Liver (tissue), 9 donors: Measurements from ENCODE around the gene SMPD3. TPM values are rescaled to one million over a fixed set of nuclear protein-coding genes. Genes with fewer than 3 reads are reported as not detected.

Experiments
- DNase-seq: peaks from one replicate; pipeline ENCODE4 v3.0.0-alpha.2; 2017; ENCODE audit warnings: low spot score
- H3K27ac ChIP-seq, 2 donors: one replicate each; pipeline ENCODE4 v1.7.0; 2013; ENCODE audit warnings: inconsistent platforms in 2 of 2, low read length in 2 of 2, control low read depth in 1 of 2, low read depth in 1 of 2, mild to moderate bottlenecking in 1 of 2
- H3K27me3 ChIP-seq, 4 donors: one replicate each; pipeline versions ENCODE4 v1.6.1 to v1.7.0; 2013; ENCODE audit warnings: low read length in 3 of 4, inconsistent platforms in 1 of 4, mild to moderate bottlenecking in 1 of 4, moderate library complexity in 1 of 4; ENCODE audit not compliant: control insufficient read depth in 4 of 4, insufficient read depth in 4 of 4
- H3K36me3 ChIP-seq, 4 donors: one replicate each; pipeline versions ENCODE4 v1.6.1 to v1.7.0; 2013; ENCODE audit warnings: low read length in 3 of 4, mild to moderate bottlenecking in 3 of 4, low read depth in 1 of 4, moderate library complexity in 1 of 4; ENCODE audit not compliant: control insufficient read depth in 4 of 4, insufficient read depth in 3 of 4
- H3K4me1 ChIP-seq, 4 donors: one replicate each; pipeline versions ENCODE4 v1.6.1 to v1.7.0; 2013; ENCODE audit warnings: low read length in 3 of 4, mild to moderate bottlenecking in 3 of 4, moderate library complexity in 1 of 4; ENCODE audit not compliant: control insufficient read depth in 4 of 4, insufficient read depth in 4 of 4
- H3K4me3 ChIP-seq, 3 donors: one replicate each; pipeline versions ENCODE4 v1.6.1 to v1.7.0; 2013; ENCODE audit warnings: low read length in 3 of 3, control low read depth in 1 of 3, low read depth in 1 of 3, mild to moderate bottlenecking in 1 of 3
- H3K9ac ChIP-seq, 2 donors: one replicate each; pipeline ENCODE4 v1.7.0; 2013; ENCODE audit warnings: low read length in 2 of 2, mild to moderate bottlenecking in 2 of 2, moderate library complexity in 2 of 2, control low read depth in 1 of 2, low read depth in 1 of 2
- H3K9me3 ChIP-seq, 4 donors: one replicate each; pipeline versions ENCODE4 v1.6.1 to v1.7.0; 2013; ENCODE audit warnings: low read length in 3 of 4; ENCODE audit not compliant: control insufficient read depth in 4 of 4
- EGR1 ChIP-seq, 2 donors: IDR thresholded peaks; 2 replicates each; pipeline ENCODE4 v1.6.1; 2016 to 2018; ENCODE audit warnings: antibody characterized with exemption in 2 of 2, low read depth in 2 of 2
- FOXA1 ChIP-seq: IDR thresholded peaks from 2 replicates; pipeline ENCODE4 v1.6.1; 2016; ENCODE audit warnings: antibody characterized with exemption
- FOXA2 ChIP-seq: IDR thresholded peaks from 2 replicates; pipeline ENCODE4 v1.6.1; 2016; ENCODE audit warnings: antibody characterized with exemption
- GABPA ChIP-seq, 2 donors: IDR thresholded peaks in 1 of 2; conservative IDR thresholded peaks in 1 of 2; 2 replicates each; pipeline ENCODE4 v1.6.1; 2016; ENCODE audit warnings: antibody characterized with exemption in 2 of 2, mild to moderate bottlenecking in 1 of 2, moderate library complexity in 1 of 2
- HNF4A ChIP-seq, 2 donors: conservative IDR thresholded peaks; 2 replicates each; pipeline ENCODE4 v1.6.1; 2016; ENCODE audit warnings: antibody characterized with exemption in 2 of 2, mild to moderate bottlenecking in 2 of 2
- JUND ChIP-seq, 2 donors: IDR thresholded peaks; 2 replicates each; pipeline ENCODE4 v1.6.1; 2016; ENCODE audit warnings: antibody characterized with exemption in 2 of 2
- NR2F2 ChIP-seq: IDR thresholded peaks from 2 replicates; pipeline ENCODE4 v1.6.1; 2016; ENCODE audit warnings: antibody characterized with exemption
- RAD21 ChIP-seq, 2 donors: IDR thresholded peaks; 2 replicates each; pipeline ENCODE4 v1.6.1; 2016; ENCODE audit warnings: antibody characterized with exemption in 2 of 2, mild to moderate bottlenecking in 2 of 2
- RXRA ChIP-seq, 2 donors: IDR thresholded peaks; 2 replicates each; pipeline ENCODE4 v1.6.1; 2017 to 2018; ENCODE audit warnings: antibody characterized with exemption in 2 of 2, mild to moderate bottlenecking in 1 of 2
- SP1 ChIP-seq: IDR thresholded peaks from 2 replicates; pipeline ENCODE4 v1.6.1; 2018; ENCODE audit warnings: antibody characterized with exemption, mild to moderate bottlenecking
- TAF1 ChIP-seq: conservative IDR thresholded peaks from 2 replicates; pipeline ENCODE4 v1.6.1; 2016; ENCODE audit warnings: antibody characterized with exemption, mild to moderate bottlenecking
- YY1 ChIP-seq: IDR thresholded peaks from 2 replicates; pipeline ENCODE4 v1.6.1; 2016; ENCODE audit warnings: antibody characterized with exemption, mild to moderate bottlenecking
- WGBS: extraction: QIAGEN DNeasy Blood & Tissue Kit; methylation state at CpG from one replicate; pipeline ENCODE4 v1.1.7; 2013; 5-methylcytosine and 5-hydroxymethylcytosine counted together
- polyA plus RNA-seq, 2 donors: library from polyadenylated mRNA; stranded (reverse) in 1 of 2; unstranded in 1 of 2; fragments of 200-250 nt in 1 of 2; fragments of >200 nt in 1 of 2; fragmentation: Nextera tagmentation in 1 of 2; extraction: Ambion mirVana in 1 of 2; gene quantifications; one replicate each; pipeline versions ENCODE4 v1.2.1 to v1.2.3, GENCODE V29; 2013 to 2015
- total RNA-seq, 2 donors: library from RNA; depleted of rRNA; stranded (reverse); fragments of >200 nt; gene quantifications; one replicate each; pipeline ENCODE4 v1.2.3, GENCODE V29; 2014
- TF ChIP-seq, protein P1 (sequence below): IDR thresholded peaks from 2 replicates; pipeline ENCODE4 v1.6.1; 2016; ENCODE audit warnings: antibody characterized with exemption
- TF ChIP-seq, protein P2 (sequence below): fragments of 150-350 bp; IDR thresholded peaks from 2 replicates; pipeline ENCODE4 v1.5.1; 2017; ENCODE audit warnings: improper control_type of control experiment, low read depth, low read length; ENCODE audit not compliant: missing input control
- TF ChIP-seq, protein P3 (sequence below): IDR thresholded peaks from 2 replicates; pipeline ENCODE4 v1.6.1; 2016; ENCODE audit warnings: antibody characterized with exemption
- TF ChIP-seq, protein P4 (sequence below): IDR thresholded peaks from 2 replicates; pipeline ENCODE4 v1.6.1; 2016; ENCODE audit warnings: antibody characterized with exemption
- TF ChIP-seq, protein P5 (sequence below): IDR thresholded peaks from 2 replicates; pipeline ENCODE4 v1.6.1; 2016; ENCODE audit warnings: antibody characterized with exemption, mild to moderate bottlenecking
- donor health status: healthy.
- donor health status: healthy.
- donor health status: healthy.
- donor health status: healthy.
- donor health status: healthy.

SMPD3 gene
- total and polyA plus RNA-seq, 4 donors = 0.33 to 10.6 (median 2.7) TPM

DNA sequence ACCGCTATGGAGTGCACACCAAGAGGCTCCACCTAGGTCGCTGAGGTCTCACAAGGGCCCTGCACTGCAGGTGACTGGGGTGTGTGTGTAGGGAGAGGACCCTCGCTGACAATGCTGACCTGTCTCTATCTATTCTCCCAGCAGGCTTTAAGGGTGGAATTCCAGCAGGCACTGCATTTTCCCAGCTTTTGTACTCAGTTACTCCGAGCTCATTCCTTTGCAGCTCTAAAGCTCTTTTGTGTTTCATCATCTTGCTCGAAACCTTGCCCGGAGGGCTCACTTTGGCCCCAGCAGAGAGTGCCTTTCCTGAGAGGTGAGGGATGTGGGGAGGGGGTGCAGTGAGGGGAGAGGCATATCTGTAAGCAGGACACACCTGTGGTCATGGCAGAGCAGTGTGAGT lies 39.3 kb downstream of the SMPD3 start:
- H3K9me3 ChIP-seq = no peaks in the 10 kb centered on the region
- H3K27ac ChIP-seq = peak overlapping the region in 1 of 2 donors; percentile 70
- no peaks in the 10 kb centered on the region for H3K27me3 ChIP-seq
- peaks cover 14 to 23% (median 18%) of the 10 kb centered on the region in 4 donors for H3K4me1 ChIP-seq
- H3K4me3 ChIP-seq = no peak overlapping the region
- no peaks in the 10 kb centered on the region for H3K36me3 ChIP-seq
- 75% methylated on average over 6 of the region's 6 CpGs for WGBS
- no peak for TF ChIP-seq YY1
- TF ChIP-seq GABPA (IDR thresholded peaks at IDR 0.05 in 1 of 2, conservative IDR thresholded peaks at IDR 0.05 in 1 of 2) = no peak
- TF ChIP-seq, protein P1, sequence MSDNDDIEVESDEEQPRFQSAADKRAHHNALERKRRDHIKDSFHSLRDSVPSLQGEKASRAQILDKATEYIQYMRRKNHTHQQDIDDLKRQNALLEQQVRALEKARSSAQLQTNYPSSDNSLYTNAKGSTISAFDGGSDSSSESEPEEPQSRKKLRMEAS = no peak
- no peak for TF ChIP-seq FOXA2
- TF ChIP-seq FOXA1 = no peak
- TF ChIP-seq, protein P2, sequence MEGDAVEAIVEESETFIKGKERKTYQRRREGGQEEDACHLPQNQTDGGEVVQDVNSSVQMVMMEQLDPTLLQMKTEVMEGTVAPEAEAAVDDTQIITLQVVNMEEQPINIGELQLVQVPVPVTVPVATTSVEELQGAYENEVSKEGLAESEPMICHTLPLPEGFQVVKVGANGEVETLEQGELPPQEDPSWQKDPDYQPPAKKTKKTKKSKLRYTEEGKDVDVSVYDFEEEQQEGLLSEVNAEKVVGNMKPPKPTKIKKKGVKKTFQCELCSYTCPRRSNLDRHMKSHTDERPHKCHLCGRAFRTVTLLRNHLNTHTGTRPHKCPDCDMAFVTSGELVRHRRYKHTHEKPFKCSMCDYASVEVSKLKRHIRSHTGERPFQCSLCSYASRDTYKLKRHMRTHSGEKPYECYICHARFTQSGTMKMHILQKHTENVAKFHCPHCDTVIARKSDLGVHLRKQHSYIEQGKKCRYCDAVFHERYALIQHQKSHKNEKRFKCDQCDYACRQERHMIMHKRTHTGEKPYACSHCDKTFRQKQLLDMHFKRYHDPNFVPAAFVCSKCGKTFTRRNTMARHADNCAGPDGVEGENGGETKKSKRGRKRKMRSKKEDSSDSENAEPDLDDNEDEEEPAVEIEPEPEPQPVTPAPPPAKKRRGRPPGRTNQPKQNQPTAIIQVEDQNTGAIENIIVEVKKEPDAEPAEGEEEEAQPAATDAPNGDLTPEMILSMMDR = no peak
- TF ChIP-seq, protein P3, sequence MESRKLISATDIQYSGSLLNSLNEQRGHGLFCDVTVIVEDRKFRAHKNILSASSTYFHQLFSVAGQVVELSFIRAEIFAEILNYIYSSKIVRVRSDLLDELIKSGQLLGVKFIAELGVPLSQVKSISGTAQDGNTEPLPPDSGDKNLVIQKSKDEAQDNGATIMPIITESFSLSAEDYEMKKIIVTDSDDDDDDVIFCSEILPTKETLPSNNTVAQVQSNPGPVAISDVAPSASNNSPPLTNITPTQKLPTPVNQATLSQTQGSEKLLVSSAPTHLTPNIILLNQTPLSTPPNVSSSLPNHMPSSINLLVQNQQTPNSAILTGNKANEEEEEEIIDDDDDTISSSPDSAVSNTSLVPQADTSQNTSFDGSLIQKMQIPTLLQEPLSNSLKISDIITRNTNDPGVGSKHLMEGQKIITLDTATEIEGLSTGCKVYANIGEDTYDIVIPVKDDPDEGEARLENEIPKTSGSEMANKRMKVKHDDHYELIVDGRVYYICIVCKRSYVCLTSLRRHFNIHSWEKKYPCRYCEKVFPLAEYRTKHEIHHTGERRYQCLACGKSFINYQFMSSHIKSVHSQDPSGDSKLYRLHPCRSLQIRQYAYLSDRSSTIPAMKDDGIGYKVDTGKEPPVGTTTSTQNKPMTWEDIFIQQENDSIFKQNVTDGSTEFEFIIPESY = no peak
- TF ChIP-seq RXRA (IDR thresholded peaks at IDR 0.05) = no peak
- TF ChIP-seq TAF1 = no peak
- TF ChIP-seq NR2F2 = no peak
- TF ChIP-seq HNF4A (conservative IDR thresholded peaks at IDR 0.05) = no peak
- TF ChIP-seq, protein P4, sequence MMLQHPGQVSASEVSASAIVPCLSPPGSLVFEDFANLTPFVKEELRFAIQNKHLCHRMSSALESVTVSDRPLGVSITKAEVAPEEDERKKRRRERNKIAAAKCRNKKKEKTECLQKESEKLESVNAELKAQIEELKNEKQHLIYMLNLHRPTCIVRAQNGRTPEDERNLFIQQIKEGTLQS = no peak
- TF ChIP-seq, protein P5, sequence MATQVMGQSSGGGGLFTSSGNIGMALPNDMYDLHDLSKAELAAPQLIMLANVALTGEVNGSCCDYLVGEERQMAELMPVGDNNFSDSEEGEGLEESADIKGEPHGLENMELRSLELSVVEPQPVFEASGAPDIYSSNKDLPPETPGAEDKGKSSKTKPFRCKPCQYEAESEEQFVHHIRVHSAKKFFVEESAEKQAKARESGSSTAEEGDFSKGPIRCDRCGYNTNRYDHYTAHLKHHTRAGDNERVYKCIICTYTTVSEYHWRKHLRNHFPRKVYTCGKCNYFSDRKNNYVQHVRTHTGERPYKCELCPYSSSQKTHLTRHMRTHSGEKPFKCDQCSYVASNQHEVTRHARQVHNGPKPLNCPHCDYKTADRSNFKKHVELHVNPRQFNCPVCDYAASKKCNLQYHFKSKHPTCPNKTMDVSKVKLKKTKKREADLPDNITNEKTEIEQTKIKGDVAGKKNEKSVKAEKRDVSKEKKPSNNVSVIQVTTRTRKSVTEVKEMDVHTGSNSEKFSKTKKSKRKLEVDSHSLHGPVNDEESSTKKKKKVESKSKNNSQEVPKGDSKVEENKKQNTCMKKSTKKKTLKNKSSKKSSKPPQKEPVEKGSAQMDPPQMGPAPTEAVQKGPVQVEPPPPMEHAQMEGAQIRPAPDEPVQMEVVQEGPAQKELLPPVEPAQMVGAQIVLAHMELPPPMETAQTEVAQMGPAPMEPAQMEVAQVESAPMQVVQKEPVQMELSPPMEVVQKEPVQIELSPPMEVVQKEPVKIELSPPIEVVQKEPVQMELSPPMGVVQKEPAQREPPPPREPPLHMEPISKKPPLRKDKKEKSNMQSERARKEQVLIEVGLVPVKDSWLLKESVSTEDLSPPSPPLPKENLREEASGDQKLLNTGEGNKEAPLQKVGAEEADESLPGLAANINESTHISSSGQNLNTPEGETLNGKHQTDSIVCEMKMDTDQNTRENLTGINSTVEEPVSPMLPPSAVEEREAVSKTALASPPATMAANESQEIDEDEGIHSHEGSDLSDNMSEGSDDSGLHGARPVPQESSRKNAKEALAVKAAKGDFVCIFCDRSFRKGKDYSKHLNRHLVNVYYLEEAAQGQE = no peak
- H3K9ac ChIP-seq = no peak overlapping the region
- DNase-seq = no peak

DNA sequence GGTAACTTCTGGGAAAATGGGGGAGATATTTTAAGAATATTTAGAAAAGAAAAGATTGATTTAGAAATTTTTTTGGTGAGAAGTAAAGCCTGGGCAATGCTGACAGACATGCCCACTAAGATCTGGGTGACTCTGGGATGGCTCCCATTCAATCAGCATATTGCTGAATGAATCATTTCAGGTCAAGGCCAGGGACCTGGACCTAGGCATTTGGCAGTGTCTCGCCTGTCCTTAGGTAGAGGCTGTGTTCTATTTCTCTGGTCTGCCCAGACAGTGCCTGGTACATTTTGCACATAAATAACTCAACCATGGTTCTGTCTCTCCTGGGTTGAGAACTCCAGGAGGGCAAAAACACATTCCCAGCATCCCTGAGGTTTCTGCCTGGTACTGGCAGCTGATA lies 39.9 kb downstream of the SMPD3 start:
- H3K9ac ChIP-seq = no peak overlapping the region
- 43% methylated on average over 1 of the region's 1 CpG for WGBS
- H3K9me3 ChIP-seq = no peaks in the 10 kb centered on the region
- H3K36me3 ChIP-seq = no peaks in the 10 kb centered on the region
- H3K4me1 ChIP-seq = peaks cover 14 to 23% (median 18%) of the 10 kb centered on the region in 4 donors
- DNase-seq = no peak
- no peak overlapping the region for H3K4me3 ChIP-seq
- H3K27ac ChIP-seq = peak overlapping the region in 1 of 2 donors; percentile 70
- H3K27me3 ChIP-seq = no peaks in the 10 kb centered on the region
- TF ChIP-seq, protein P2 = no peak
- no peak for TF ChIP-seq TAF1
- TF ChIP-seq JUND (IDR thresholded peaks at IDR 0.05) = peak; percentile 50 to 80
- TF ChIP-seq NR2F2 = peak; percentile 44
- no peak for TF ChIP-seq EGR1 (IDR thresholded peaks at IDR 0.05; ENCODE audit: low read depth in 2 of 2)
- TF ChIP-seq GABPA (IDR thresholded peaks at IDR 0.05 in 1 of 2, conservative IDR thresholded peaks at IDR 0.05 in 1 of 2) = no peak
- peak; percentile 92 for TF ChIP-seq RXRA (IDR thresholded peaks at IDR 0.05)
- TF ChIP-seq, protein P3 = peak; percentile 25
- TF ChIP-seq RAD21 (IDR thresholded peaks at IDR 0.05) = no peak
- TF ChIP-seq, protein P1 = peak; percentile 47
- peak; percentile 61 for TF ChIP-seq SP1
- TF ChIP-seq HNF4A (conservative IDR thresholded peaks at IDR 0.05) = peak; percentile 86 to 90
